ENCODE data around the gene SLC25A21. TPM values are rescaled to one million over a fixed set of nuclear protein-coding genes. Genes with fewer than 3 reads are reported as not detected.

The SLC25A21 gene
- total and polyA plus RNA-seq, 4 experiments from 2014 or later = not detected

DNA sequence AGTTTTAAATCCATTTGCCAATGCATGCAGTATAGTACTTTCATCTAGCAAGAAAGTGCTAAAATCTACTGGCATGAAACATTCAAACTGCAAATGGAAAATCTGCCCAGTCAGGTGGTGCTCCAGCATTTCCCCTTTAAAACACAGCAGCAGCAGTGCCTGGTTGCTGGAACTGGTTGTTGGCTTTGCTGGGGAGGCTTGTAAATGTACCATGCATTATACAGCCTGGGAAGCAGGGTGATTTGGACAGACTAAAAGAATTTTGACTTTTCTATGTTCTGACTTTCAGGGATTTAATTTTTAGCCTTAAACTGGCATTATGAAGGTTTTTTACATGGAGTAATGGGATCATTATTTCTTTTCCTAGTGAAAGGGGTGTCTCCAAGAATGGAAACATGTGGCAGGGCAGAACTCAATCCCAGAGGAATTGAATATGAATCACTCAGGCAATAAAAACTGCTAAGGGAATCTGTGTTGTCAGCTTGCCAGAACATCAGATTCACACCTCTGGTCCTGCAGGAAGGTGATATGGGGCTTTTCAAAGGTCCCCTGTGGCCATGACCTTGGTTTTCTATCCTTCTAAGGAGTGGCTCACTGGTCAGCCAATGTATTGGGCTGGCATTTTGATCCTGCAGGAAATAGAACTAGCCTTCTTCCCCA, 519.7 kb downstream of the SLC25A21 start:
- CTCF ChIA-PET (ENCODE audit: partially characterized antibody) = no interaction called here
- H3K4me3 Mint-ChIP-seq = no peak overlapping the region
- Histone ChIP-seq H3K27me3 (ENCODE audit: insufficient read depth, low read length) (peaks cover 65% of the 10 kb centered on the region), H3K9me3 (ENCODE audit: control insufficient read depth in 1 of 2, low read length in 2 of 2) (no peaks in the 10 kb centered on the region), H3K4me3 (ENCODE audit: low read length in 2 of 2) (no peak overlapping the region), H3K4me1 (ENCODE audit: insufficient read depth, low read length) (peaks cover 15% of the 10 kb centered on the region), H3K27ac (ENCODE audit: low read depth, low read length) (no peak overlapping the region), H3K36me3 (ENCODE audit: insufficient read depth, low read length) (no peaks in the 10 kb centered on the region)
- H3K36me3 Mint-ChIP-seq = no peaks in the 10 kb centered on the region
- intact Hi-C loops (cut with micrococcal nuclease) = no loop called here
- peaks cover 58 to 59% of the 10 kb centered on the region in 2 donors for H3K27me3 Mint-ChIP-seq
- DNase-seq = no peak
- POLR2A ChIA-PET (ENCODE audit: partially characterized antibody) = no interaction called here
- peaks cover 12 to 31% (median 17%) of the 10 kb centered on the region in 4 donors for H3K4me1 Mint-ChIP-seq
- peaks cover 0 to 15% (median 4%) of the 10 kb centered on the region in 8 donors for H3K9me3 Mint-ChIP-seq
- no peak overlapping the region for H3K27ac Mint-ChIP-seq

DNA sequence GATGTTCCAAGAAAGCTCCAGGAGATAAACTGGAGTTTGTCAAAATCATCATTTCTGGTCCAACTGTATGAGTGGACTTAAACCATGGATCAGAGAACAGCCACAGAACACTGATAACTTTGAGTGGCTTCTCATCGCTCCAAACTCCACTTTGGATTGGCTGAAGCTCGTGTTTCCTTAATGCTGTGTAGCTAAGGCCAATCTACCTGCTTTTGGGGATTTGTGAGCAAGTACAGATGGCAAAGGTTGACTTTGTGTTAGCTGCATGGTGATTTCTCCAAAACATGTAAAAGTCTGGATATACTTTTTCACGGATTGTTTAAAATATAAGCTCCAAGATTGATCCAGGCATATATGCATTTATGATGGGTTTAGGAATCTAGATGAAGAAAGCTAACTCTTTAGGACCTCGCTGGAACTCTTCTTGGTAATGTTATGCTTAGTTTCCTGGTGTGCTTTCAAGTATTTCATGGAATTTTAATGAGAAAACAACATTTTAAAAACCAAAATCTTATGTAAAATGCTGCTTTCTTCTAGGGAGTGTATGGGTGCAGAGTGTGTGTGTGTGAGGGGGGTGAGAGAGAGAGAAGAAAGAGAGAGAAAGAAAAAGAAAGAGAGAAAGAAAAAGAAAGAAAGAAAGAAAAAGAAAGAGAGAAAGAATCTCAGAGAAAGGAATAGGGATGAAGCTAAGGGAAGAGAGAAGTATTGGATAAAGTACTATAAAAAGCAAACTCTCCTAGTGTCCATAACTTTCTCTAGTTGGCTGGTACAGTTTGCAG, 522.3 kb downstream of the SLC25A21 start:
- H3K36me3 Mint-ChIP-seq = no peaks in the 10 kb centered on the region
- CTCF ChIA-PET (ENCODE audit: partially characterized antibody) = no interaction called here
- H3K27me3 ChIP-seq (ENCODE audit: insufficient read depth, low read length) = peaks cover 53% of the 10 kb centered on the region

DNA sequence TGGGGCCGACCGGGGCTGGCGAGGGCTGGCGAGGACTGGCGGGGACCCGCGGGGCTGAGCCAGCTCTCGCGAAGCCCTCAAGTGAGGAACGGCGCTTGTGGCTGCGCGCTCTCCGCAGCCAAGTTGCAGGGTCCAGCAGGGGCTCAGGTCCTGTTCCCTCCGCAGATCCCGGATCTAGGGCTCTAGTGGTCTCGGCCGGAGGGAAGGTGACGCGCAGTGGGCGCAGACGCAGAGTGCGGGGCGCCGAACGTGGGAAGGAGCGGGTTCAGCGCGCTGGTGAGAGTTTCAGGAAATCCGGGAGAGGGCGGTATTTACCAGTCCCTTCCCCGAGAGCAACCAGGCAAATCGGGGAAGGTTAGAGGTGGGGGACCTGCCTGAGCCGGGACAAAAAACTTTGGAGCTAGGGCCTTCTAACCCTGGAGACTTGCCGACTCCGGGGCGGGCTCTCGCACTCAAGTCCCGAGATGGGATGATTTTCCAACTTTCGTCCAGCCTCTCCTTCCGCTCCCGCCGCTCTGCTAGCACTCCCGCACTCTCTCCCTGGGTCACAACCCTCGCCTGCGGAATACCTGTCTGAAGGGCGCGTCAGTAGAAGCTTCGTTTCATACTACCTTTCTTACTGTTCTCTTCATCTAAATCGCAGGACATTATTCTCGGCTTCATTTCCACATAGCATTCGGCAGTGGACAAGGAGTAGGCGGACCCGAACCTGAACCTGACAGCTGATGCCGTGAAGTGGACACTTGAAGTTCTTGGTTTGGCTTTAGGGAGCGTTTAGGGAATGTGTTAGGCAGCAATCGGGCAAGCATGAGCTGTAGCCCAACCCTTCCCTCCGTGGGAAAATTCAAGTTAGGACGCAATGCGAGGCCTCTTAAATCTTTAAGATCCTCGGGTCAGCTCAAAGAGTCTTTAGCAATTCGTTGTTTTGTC, 524.3 kb downstream of the SLC25A21 start:
- Mint-ChIP-seq H3K36me3 (no peaks in the 10 kb centered on the region), H3K4me3 (no peak overlapping the region), H3K27ac (no peak overlapping the region), H3K27me3 (peaks cover 41 to 50% of the 10 kb centered on the region in 2 donors), H3K4me1 (peaks cover 0 to 8% (median 2%) of the 10 kb centered on the region in 4 donors), H3K9me3 (peaks cover 0 to 6% (median 3%) of the 10 kb centered on the region in 8 donors)
- Histone ChIP-seq H3K27me3 (ENCODE audit: insufficient read depth, low read length) (peaks cover 43% of the 10 kb centered on the region), H3K4me3 (ENCODE audit: low read length in 2 of 2) (no peak overlapping the region), H3K4me1 (ENCODE audit: insufficient read depth, low read length) (no peaks in the 10 kb centered on the region), H3K9me3 (ENCODE audit: control insufficient read depth in 1 of 2, low read length in 2 of 2) (no peaks in the 10 kb centered on the region), H3K36me3 (ENCODE audit: insufficient read depth, low read length) (no peaks in the 10 kb centered on the region), H3K27ac (ENCODE audit: low read depth, low read length) (no peak overlapping the region)
- ChIA-PET POLR2A (ENCODE audit: partially characterized antibody) (no interaction called here), CTCF (ENCODE audit: partially characterized antibody) (no interaction called here)
- no peak for DNase-seq
- intact Hi-C loops (cut with micrococcal nuclease) = no loop called here

More for the DNA sequence above, 522.3 kb downstream of the SLC25A21 start:
- Histone ChIP-seq H3K4me1 (ENCODE audit: insufficient read depth, low read length) (no peaks in the 10 kb centered on the region), H3K36me3 (ENCODE audit: insufficient read depth, low read length) (no peaks in the 10 kb centered on the region), H3K4me3 (ENCODE audit: low read length in 2 of 2) (no peak overlapping the region), H3K27ac (ENCODE audit: low read depth, low read length) (no peak overlapping the region), H3K9me3 (ENCODE audit: control insufficient read depth in 1 of 2, low read length in 2 of 2) (no peaks in the 10 kb centered on the region)
- H3K4me1 Mint-ChIP-seq = peaks cover 0 to 12% (median 2%) of the 10 kb centered on the region in 4 donors
- intact Hi-C loops (cut with micrococcal nuclease) = no loop called here
- no peak overlapping the region for H3K4me3 Mint-ChIP-seq
- POLR2A ChIA-PET (ENCODE audit: partially characterized antibody) = no interaction called here
- peaks cover 51 to 53% of the 10 kb centered on the region in 2 donors for H3K27me3 Mint-ChIP-seq
- H3K27ac Mint-ChIP-seq = no peak overlapping the region
- peaks cover 0 to 9% (median 1%) of the 10 kb centered on the region in 8 donors for H3K9me3 Mint-ChIP-seq
- DNase-seq = no peak

DNA sequence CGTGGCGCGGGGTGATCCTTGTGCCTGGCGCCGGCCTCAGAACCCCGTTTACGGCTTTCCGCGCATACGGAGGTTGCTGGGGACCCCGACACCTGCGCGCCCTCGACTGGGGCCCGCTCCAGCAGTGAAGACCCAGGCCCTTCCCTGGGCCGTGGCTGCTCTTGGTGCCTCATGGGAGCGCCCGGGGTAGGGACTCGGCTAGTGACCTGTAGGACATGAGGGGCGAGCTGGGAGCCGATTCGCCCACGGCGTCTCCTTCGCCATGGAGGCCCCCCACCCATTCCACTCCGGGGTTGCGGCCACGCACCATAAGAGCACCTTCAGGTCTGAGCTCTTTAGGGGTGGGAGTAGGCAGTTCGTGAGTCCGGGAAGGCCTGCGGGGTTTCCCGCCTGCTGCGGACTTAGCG, 525.0 kb downstream of the SLC25A21 start:
- Mint-ChIP-seq H3K4me1 (peaks cover 0 to 8% (median 2%) of the 10 kb centered on the region in 4 donors), H3K9me3 (peaks cover 0 to 6% (median 3%) of the 10 kb centered on the region in 8 donors), H3K4me3 (no peak overlapping the region), H3K36me3 (no peaks in the 10 kb centered on the region), H3K27me3 (peaks cover 35 to 45% of the 10 kb centered on the region in 2 donors), H3K27ac (no peak overlapping the region)
- Histone ChIP-seq H3K27ac (ENCODE audit: low read depth, low read length) (no peak overlapping the region), H3K4me1 (ENCODE audit: insufficient read depth, low read length) (no peaks in the 10 kb centered on the region), H3K9me3 (ENCODE audit: control insufficient read depth in 1 of 2, low read length in 2 of 2) (no peaks in the 10 kb centered on the region), H3K36me3 (ENCODE audit: insufficient read depth, low read length) (no peaks in the 10 kb centered on the region), H3K4me3 (ENCODE audit: low read length in 2 of 2) (no peak overlapping the region), H3K27me3 (ENCODE audit: insufficient read depth, low read length) (peaks cover 36% of the 10 kb centered on the region)
- intact Hi-C loops (cut with micrococcal nuclease) = no loop called here
- DNase-seq = no peak
- POLR2A ChIA-PET (ENCODE audit: partially characterized antibody) = no interaction called here
- CTCF ChIA-PET (ENCODE audit: partially characterized antibody) = no interaction called here

DNA sequence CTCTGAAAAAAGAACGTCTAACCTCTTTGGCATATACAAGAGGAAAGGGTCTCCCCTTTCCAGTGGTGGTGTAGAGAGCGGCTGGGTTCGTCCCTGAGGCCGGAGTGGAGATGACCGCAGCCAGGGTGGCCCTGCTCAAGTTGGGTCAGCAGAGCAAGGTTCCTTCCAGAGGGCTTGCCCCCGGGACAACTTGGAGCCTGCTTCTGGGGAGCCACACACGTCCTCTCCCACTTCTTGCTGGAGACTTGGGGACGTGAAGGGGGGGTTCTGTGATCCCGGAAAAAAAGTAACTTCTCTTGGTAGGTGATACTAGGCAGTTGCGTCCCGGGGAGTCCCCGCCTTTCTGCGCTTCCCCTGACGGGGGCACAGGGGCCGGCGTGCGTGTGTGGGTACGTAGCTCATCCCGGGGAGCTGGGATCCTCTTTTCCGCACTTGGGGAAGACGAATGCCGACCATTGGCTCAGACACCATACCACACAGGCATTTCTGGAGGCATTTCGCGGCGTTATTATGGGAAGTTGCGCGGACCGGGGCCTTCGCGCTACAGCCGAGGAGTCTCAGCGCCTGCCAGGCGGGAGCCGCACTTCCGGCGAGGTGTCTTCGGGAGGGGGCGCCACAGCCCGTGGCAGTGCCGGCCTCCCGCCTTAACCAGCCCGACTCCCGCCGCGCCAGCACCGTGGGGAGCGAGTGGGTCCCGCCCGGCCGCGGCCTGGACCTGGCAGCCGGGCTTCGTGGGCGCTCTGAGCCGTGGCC, 525.6 kb downstream of the SLC25A21 start:
- Histone ChIP-seq H3K4me3 (ENCODE audit: low read length in 2 of 2) (no peak overlapping the region), H3K4me1 (ENCODE audit: insufficient read depth, low read length) (no peaks in the 10 kb centered on the region), H3K9me3 (ENCODE audit: control insufficient read depth in 1 of 2, low read length in 2 of 2) (no peaks in the 10 kb centered on the region), H3K36me3 (ENCODE audit: insufficient read depth, low read length) (no peaks in the 10 kb centered on the region), H3K27ac (ENCODE audit: low read depth, low read length) (no peak overlapping the region), H3K27me3 (ENCODE audit: insufficient read depth, low read length) (peaks cover 31% of the 10 kb centered on the region)
- DNase-seq = no peak
- Mint-ChIP-seq H3K27me3 (peaks cover 34 to 42% of the 10 kb centered on the region in 2 donors), H3K9me3 (peaks cover 0 to 6% (median 3%) of the 10 kb centered on the region in 8 donors), H3K4me1 (peaks cover 0 to 8% (median 2%) of the 10 kb centered on the region in 4 donors), H3K27ac (no peak overlapping the region), H3K36me3 (no peaks in the 10 kb centered on the region), H3K4me3 (no peak overlapping the region)
- ChIA-PET CTCF (ENCODE audit: partially characterized antibody) (no interaction called here), POLR2A (ENCODE audit: partially characterized antibody) (no interaction called here)
- intact Hi-C loops (cut with micrococcal nuclease) = no loop called here

DNA sequence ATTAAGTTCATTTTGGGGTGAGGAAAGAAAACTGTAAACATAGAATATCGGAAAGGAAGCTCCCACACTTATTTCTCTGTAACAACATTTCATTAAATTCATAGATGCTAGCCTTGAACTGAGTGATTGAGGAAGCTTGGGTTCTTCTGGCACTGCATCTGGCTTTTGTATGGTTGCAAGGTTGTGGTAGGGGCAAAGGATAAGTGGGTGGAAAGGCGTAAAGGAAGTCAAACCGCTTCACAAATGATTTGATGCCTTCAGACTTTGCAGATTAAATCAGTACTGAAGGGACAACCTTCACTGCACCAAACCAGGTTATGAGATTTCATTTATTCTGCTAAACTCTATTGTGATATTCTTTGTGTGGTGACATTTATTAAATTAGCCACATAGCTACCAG, 538.8 kb downstream of the SLC25A21 start:
- intact Hi-C loops (cut with micrococcal nuclease) = no loop called here
- Mint-ChIP-seq H3K27me3 (peaks cover 3% of the 10 kb centered on the region in 2 donors), H3K9me3 (peaks cover 0 to 8% (median 4%) of the 10 kb centered on the region in 8 donors), H3K4me3 (no peak overlapping the region), H3K27ac (no peak overlapping the region), H3K4me1 (no peaks in the 10 kb centered on the region), H3K36me3 (no peaks in the 10 kb centered on the region)
- H3K9me3 ChIP-seq (ENCODE audit: control insufficient read depth in 1 of 2, low read length in 2 of 2) = no peaks in the 10 kb centered on the region
- H3K27ac ChIP-seq (ENCODE audit: low read depth, low read length) = no peak overlapping the region
- H3K27me3 ChIP-seq (ENCODE audit: insufficient read depth, low read length) = no peaks in the 10 kb centered on the region
- H3K4me3 ChIP-seq (ENCODE audit: low read length in 2 of 2) = no peak overlapping the region
- no peak for DNase-seq
- H3K36me3 ChIP-seq (ENCODE audit: insufficient read depth, low read length) = no peaks in the 10 kb centered on the region
- H3K4me1 ChIP-seq (ENCODE audit: insufficient read depth, low read length) = no peaks in the 10 kb centered on the region
- ChIA-PET POLR2A (ENCODE audit: partially characterized antibody) (no interaction called here), CTCF (ENCODE audit: partially characterized antibody) (interaction anchor here (1.2 kb wide), 1 partner anchor 12 kb away, joined by 3 read pairs; no protein-coding TSS in a partner anchor)
